NCI-H1436 treated with DMSO at 0.1 percent for 48 hours (cell line): Measurements from ENCODE around the gene DCC.

Source experiments
- DNase-seq: peaks from one replicate; lab custom pipeline; 2025; lab: John Stamatoyannopoulos, UW

Gene DCC

GRCh38 chr18:53040286-53040685, 700.3 kb downstream of the DCC start:
- no peak for DNase-seq

- no peak for DNase-seq
These were observed 716.1 kb downstream of the DCC start for GRCh38 chr18:53056064-53056463.

- DNase-seq: no peak
These were observed 730.8 kb downstream of the DCC start for GRCh38 chr18:53070788-53071187.

GRCh38 chr18:53080687-53081086, 740.7 kb downstream of the DCC start:
- no peak for DNase-seq

- DNase-seq: no peak
These were observed 753.6 kb downstream of the DCC start for GRCh38 chr18:53093636-53094035.

GRCh38 chr18:53101536-53102105, 761.6 kb downstream of the DCC start:
- DNase-seq: no peak

GRCh38 chr18:53114441-53114840, 774.4 kb downstream of the DCC start:
- DNase-seq: no peak

- no peak for DNase-seq
These were observed 776.0 kb downstream of the DCC start for GRCh38 chr18:53115876-53116585.

- no peak for DNase-seq
These were observed 777.9 kb downstream of the DCC start for GRCh38 chr18:53117851-53118250.

- DNase-seq: no peak
These were observed 786.2 kb downstream of the DCC start for GRCh38 chr18:53126210-53126609.

- no peak for DNase-seq
These were observed 791.0 kb downstream of the DCC start for GRCh38 chr18:53131001-53131400.

- DNase-seq: no peak
These were observed 794.7 kb downstream of the DCC start for GRCh38 chr18:53134711-53135110.

GRCh38 chr18:53135654-53136053, 795.7 kb downstream of the DCC start:
- DNase-seq: no peak

- DNase-seq: no peak
These were observed 799.9 kb downstream of the DCC start for GRCh38 chr18:53139746-53140500.

GRCh38 chr18:53142005-53142404, 802.0 kb downstream of the DCC start:
- no peak for DNase-seq

GRCh38 chr18:53147472-53147871, 807.5 kb downstream of the DCC start:
- no peak for DNase-seq

GRCh38 chr18:53148123-53148522, 808.1 kb downstream of the DCC start:
- no peak for DNase-seq

- no peak for DNase-seq
These were observed 812.5 kb downstream of the DCC start for GRCh38 chr18:53152476-53152875.

- DNase-seq: no peak
These were observed 813.3 kb downstream of the DCC start for GRCh38 chr18:53153281-53153680.

GRCh38 chr18:53153800-53154199, 813.8 kb downstream of the DCC start:
- DNase-seq: no peak

- DNase-seq: no peak
These were observed 825.8 kb downstream of the DCC start for GRCh38 chr18:53165770-53166169.

- no peak for DNase-seq
These were observed 829.3 kb downstream of the DCC start for GRCh38 chr18:53169346-53169745.

GRCh38 chr18:53191634-53192033, 851.6 kb downstream of the DCC start:
- no peak for DNase-seq
